DND-41 (cell line): Measurements from ENCODE around the gene ART3.
"Not testable (repeated sequence)": the region's sequence is repeated elsewhere in the genome, so short reads cannot be mapped to it uniquely, and the experiment has no call there.

Experiments
- ATAC-seq: fragments of 200-7000 bp; cut with Tn5 transposase; 3 replicates; pipeline ENCODE4 v1.9.1; 2021; ENCODE audit warnings: low read depth; ENCODE audit not compliant: insufficient read depth
- DNase-seq: peaks from one replicate; pipeline ENCODE4 v3.0.0-alpha.2; 2020
- H2AFZ ChIP-seq: 2 replicates; pipeline ENCODE4 v1.6.0; 2012; ENCODE audit warnings: low read depth, low read length
- H3K27ac ChIP-seq: 2 replicates; pipeline ENCODE4 v1.5.1; 2012; ENCODE audit warnings: low read length, inconsistent platforms
- H3K27me3 ChIP-seq: fragments of 200-600 bp; sonication (generic); 2 replicates; pipeline ENCODE4 v1.6.0; 2012; ENCODE audit warnings: low read length, mild to moderate bottlenecking, inconsistent platforms; ENCODE audit not compliant: insufficient read depth, poor library complexity
- H3K36me3 ChIP-seq: 2 replicates; pipeline ENCODE4 v1.5.1; 2012; ENCODE audit warnings: low read length, inconsistent platforms; ENCODE audit not compliant: insufficient read depth
- H3K4me1 ChIP-seq: 2 replicates; pipeline ENCODE4 v1.5.1; 2012; ENCODE audit warnings: mild to moderate bottlenecking, low read length; ENCODE audit not compliant: insufficient read depth
- H3K4me2 ChIP-seq: 2 replicates; pipeline ENCODE4 v1.6.0; 2012; ENCODE audit warnings: mild to moderate bottlenecking, moderate library complexity, low read length, inconsistent platforms; ENCODE audit not compliant: insufficient read depth
- H3K4me3 ChIP-seq, 2 experiments: fragments of 200-600 bp in 1 of 2; shearing (Covaris generic) in 1 of 2; 2 replicates each; pipeline ENCODE4 v1.5.1; 2012 to 2016; ENCODE audit warnings: inconsistent platforms in 2 of 2, low read length in 2 of 2, mild to moderate bottlenecking in 2 of 2, low read depth in 1 of 2, moderate library complexity in 1 of 2
- H3K79me2 ChIP-seq: 2 replicates; pipeline ENCODE4 v1.6.0; 2012; ENCODE audit warnings: low read length, inconsistent platforms; ENCODE audit not compliant: insufficient read depth
- H3K9ac ChIP-seq: 2 replicates; pipeline ENCODE4 v1.6.0; 2012; ENCODE audit warnings: low read depth, mild to moderate bottlenecking, inconsistent platforms, low read length, moderate library complexity
- H3K9me3 ChIP-seq: 2 replicates; pipeline ENCODE4 v1.5.1; 2012; ENCODE audit warnings: low read length, moderate library complexity, mild to moderate bottlenecking, inconsistent platforms; ENCODE audit not compliant: insufficient read depth, severe bottlenecking
- H4K20me1 ChIP-seq: 2 replicates; pipeline ENCODE4 v1.6.0; 2012; ENCODE audit warnings: low read length; ENCODE audit not compliant: insufficient read depth
- EZH2 ChIP-seq: IDR thresholded peaks from 3 replicates; pipeline ENCODE4 v1.6.1; 2012; ENCODE audit warnings: borderline replicate concordance, low read depth, mild to moderate bottlenecking, moderate library complexity, low read length, inconsistent platforms; ENCODE audit not compliant: severe bottlenecking
- TF ChIP-seq, protein P1 (sequence below): IDR thresholded peaks from 2 replicates; pipeline ENCODE4 v1.5.1; 2012; ENCODE audit warnings: borderline replicate concordance, low read length, moderate library complexity, mild to moderate bottlenecking; ENCODE audit not compliant: poor library complexity, severe bottlenecking; ENCODE audit errors: extremely low read depth

The ART3 gene

DNA sequence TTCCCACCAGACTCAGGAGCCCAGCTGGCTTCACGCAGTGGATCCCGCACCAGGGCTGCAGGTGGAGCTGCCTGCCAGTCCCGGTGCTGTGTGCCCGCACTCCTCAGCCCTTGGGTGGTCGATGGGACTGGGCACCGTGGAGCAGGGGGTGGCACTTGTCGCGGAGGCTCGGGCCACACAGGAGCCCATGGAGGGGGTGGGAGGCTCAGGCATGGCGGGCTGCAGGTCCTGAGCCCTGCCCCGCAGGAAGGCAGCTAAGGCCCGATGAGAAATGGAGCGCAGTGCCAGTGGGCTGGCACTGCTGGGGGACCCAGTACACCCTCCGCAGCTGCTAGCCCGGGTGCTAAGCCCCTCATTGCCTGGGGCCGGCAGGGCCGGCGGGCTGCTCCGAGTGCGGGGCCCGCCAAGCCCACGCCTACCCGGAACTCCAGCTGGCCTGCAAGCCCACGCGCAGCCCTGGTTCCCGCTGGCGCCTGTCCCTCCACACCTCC, 23.9 kb upstream of the ART3 start:
- not testable (repeated sequence) for H4K20me1 ChIP-seq, H2AFZ ChIP-seq, H3K9me3 ChIP-seq, H3K4me1 ChIP-seq, H3K9ac ChIP-seq, ATAC-seq, H3K4me3 ChIP-seq, H3K36me3 ChIP-seq, H3K27ac ChIP-seq, H3K79me2 ChIP-seq, H3K4me2 ChIP-seq, DNase-seq
- H3K27me3 ChIP-seq, result peaks cover 13% of the 10 kb centered on the region

DNA sequence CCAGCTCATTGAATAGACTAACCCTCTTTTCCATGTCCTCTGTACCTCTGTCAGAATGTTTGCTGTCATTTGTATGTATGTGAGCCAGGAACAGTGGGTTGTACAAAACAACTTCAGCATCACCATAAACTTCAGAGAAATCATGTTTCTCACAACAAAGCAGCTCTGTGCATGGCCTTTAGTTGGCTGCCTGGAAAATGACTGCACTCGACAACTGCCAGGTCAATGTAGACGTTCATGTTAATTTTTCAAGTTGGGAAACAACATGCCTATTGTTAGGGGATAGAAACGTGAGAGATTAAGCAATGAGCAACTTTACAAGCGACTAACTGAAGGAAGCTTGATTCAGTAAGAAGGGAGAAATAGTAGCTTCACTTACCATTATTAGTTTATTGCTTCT, 20.8 kb upstream of the ART3 start:
- Histone ChIP-seq H2AFZ (no peak overlapping the region), H4K20me1 (no peaks in the 10 kb centered on the region), H3K79me2 (no peaks in the 10 kb centered on the region), H3K9ac (no peak overlapping the region), H3K9me3 (no peaks in the 10 kb centered on the region), H3K4me1 (no peaks in the 10 kb centered on the region), H3K4me3 (no peak overlapping the region), H3K36me3 (no peaks in the 10 kb centered on the region), H3K27ac (no peak overlapping the region), H3K4me2 (no peak overlapping the region), H3K27me3 (peaks cover 32% of the 10 kb centered on the region)
- TF ChIP-seq EZH2, result no peak
- TF ChIP-seq, protein P1, sequence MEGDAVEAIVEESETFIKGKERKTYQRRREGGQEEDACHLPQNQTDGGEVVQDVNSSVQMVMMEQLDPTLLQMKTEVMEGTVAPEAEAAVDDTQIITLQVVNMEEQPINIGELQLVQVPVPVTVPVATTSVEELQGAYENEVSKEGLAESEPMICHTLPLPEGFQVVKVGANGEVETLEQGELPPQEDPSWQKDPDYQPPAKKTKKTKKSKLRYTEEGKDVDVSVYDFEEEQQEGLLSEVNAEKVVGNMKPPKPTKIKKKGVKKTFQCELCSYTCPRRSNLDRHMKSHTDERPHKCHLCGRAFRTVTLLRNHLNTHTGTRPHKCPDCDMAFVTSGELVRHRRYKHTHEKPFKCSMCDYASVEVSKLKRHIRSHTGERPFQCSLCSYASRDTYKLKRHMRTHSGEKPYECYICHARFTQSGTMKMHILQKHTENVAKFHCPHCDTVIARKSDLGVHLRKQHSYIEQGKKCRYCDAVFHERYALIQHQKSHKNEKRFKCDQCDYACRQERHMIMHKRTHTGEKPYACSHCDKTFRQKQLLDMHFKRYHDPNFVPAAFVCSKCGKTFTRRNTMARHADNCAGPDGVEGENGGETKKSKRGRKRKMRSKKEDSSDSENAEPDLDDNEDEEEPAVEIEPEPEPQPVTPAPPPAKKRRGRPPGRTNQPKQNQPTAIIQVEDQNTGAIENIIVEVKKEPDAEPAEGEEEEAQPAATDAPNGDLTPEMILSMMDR, result no peak
- no peak for ATAC-seq
- DNase-seq, result no peak

DNA sequence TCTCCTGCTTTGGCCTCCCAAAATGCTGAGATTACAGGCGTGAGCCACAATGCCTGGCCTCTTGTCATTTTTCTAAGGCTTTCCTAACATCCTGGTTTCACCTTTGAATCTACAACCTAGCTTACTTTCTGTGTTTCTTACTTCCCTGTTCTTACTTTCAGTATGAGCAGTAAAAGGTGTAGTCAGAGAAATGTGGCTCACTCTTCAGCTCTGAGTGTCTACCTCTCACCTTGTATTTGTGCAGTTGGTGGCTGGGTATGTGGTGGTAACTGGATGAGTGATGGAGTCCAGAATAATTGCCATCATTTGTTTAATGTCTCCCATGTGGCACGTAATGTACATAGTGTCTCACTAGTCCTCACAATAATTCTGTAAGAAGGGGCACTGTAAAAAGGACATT, 19.5 kb upstream of the ART3 start:
- Histone ChIP-seq H3K27ac (no peak overlapping the region), H2AFZ (no peak overlapping the region), H3K36me3 (no peaks in the 10 kb centered on the region), H4K20me1 (no peaks in the 10 kb centered on the region), H3K4me1 (no peaks in the 10 kb centered on the region), H3K4me3 (no peak overlapping the region), H3K4me2 (no peak overlapping the region), H3K9me3 (no peaks in the 10 kb centered on the region), H3K27me3 (peaks cover 38% of the 10 kb centered on the region), H3K79me2 (no peaks in the 10 kb centered on the region), H3K9ac (no peak overlapping the region)
- DNase-seq (no peak), ATAC-seq (no peak)
- TF ChIP-seq EZH2, result no peak
- TF ChIP-seq, protein P1, result no peak

DNA sequence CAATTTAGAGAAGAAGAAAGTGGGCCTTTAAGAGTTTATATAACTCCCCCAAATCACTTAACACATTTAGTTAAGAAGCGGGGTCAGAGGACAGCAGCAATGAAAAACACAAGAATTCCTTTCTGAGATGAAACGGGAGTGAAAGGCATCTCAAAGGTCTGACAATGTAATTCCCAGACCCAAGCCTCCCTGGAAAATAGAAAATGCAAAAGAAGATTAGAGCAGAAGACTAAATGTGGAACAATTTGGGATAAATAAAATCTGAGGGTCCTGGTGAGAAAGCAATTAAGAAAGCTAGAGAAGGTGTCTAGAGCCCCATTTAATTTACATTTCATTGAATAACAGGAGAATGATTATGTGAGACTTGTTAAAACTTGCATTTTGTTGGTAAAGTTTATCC, 19.1 kb upstream of the ART3 start:
- Histone ChIP-seq H3K4me1 (no peaks in the 10 kb centered on the region), H3K27ac (no peak overlapping the region), H3K4me2 (no peak overlapping the region), H3K4me3 (no peak overlapping the region), H2AFZ (no peak overlapping the region), H4K20me1 (no peaks in the 10 kb centered on the region), H3K79me2 (no peaks in the 10 kb centered on the region), H3K9me3 (no peaks in the 10 kb centered on the region), H3K9ac (no peak overlapping the region), H3K36me3 (no peaks in the 10 kb centered on the region), H3K27me3 (peaks cover 38% of the 10 kb centered on the region)
- TF ChIP-seq, protein P1, result no peak
- no peak for TF ChIP-seq EZH2
- DNase-seq (no peak), ATAC-seq (no peak)
